Keratinocyte (primary cell): ENCODE measurements around the gene CDC42EP5. TPM values are rescaled to one million over a fixed set of nuclear protein-coding genes. Genes with fewer than 3 reads are reported as not detected.

Source experiments
- DNase-seq: peaks from one replicate; pipeline ENCODE4 v3.0.0-alpha.2; 2011; ENCODE audit warnings: low read depth, missing footprints, low spot score
- FAIRE-seq: peaks from 2 replicates; lab custom pipeline; 2011; peaks lifted over from hg19 to GRCh38; lab: Jason Lieb, UNC
- H2AFZ ChIP-seq: 2 replicates; pipeline ENCODE4 v1.6.0; 2012; ENCODE audit warnings: low read length, control low read depth, inconsistent platforms; ENCODE audit not compliant: control insufficient read depth
- H3K27ac ChIP-seq: 2 replicates; pipeline ENCODE4 v1.5.1; 2011; ENCODE audit warnings: low read length; ENCODE audit not compliant: control insufficient read depth, insufficient read depth
- H3K27me3 ChIP-seq: 3 replicates; pipeline ENCODE4 v1.6.0; 2011; ENCODE audit warnings: low read length; ENCODE audit not compliant: control insufficient read depth, insufficient read depth; ENCODE audit errors: extremely low read depth
- H3K36me3 ChIP-seq, 2 experiments: 2 replicates in 1 of 2; 3 replicates in 1 of 2; pipeline ENCODE4 v1.5.1; 2011; ENCODE audit warnings: low read length in 2 of 2, mild to moderate bottlenecking in 1 of 2; ENCODE audit not compliant: control insufficient read depth in 2 of 2, insufficient read depth in 2 of 2; ENCODE audit errors: extremely low read depth in 1 of 2
- H3K4me1 ChIP-seq: 3 replicates; pipeline ENCODE4 v1.5.1; 2011; ENCODE audit warnings: low read length; ENCODE audit not compliant: control insufficient read depth, insufficient read depth; ENCODE audit errors: extremely low read depth
- H3K4me2 ChIP-seq: 3 replicates; pipeline ENCODE4 v1.6.0; 2011; ENCODE audit warnings: low read depth, low read length; ENCODE audit not compliant: control insufficient read depth, insufficient read depth; ENCODE audit errors: extremely low read depth
- H3K4me3 ChIP-seq, 3 experiments: fragments of 200-600 bp in 1 of 3; sonication (generic) in 1 of 3; 2 replicates in 2 of 3; 3 replicates in 1 of 3; pipeline ENCODE4 v1.5.1; 2011 to 2016; ENCODE audit warnings: low read length in 3 of 3, mild to moderate bottlenecking in 3 of 3, control low read depth in 2 of 3, inconsistent platforms in 1 of 3, low read depth in 1 of 3, mixed read lengths in 1 of 3, mixed run types in 1 of 3, moderate library complexity in 1 of 3; ENCODE audit not compliant: control insufficient read depth in 2 of 3, insufficient read depth in 2 of 3; ENCODE audit errors: extremely low read depth in 1 of 3
- H3K79me2 ChIP-seq: 2 replicates; pipeline ENCODE4 v1.6.0; 2012; ENCODE audit warnings: low read length; ENCODE audit not compliant: control insufficient read depth, insufficient read depth
- H3K9ac ChIP-seq: 3 replicates; pipeline ENCODE4 v1.6.0; 2011; ENCODE audit warnings: low read length; ENCODE audit not compliant: control insufficient read depth, insufficient read depth; ENCODE audit errors: extremely low read depth
- H3K9me1 ChIP-seq: 3 replicates; pipeline ENCODE4 v1.6.0; 2011; ENCODE audit warnings: low read length; ENCODE audit not compliant: control insufficient read depth, insufficient read depth; ENCODE audit errors: extremely low read depth
- H3K9me3 ChIP-seq: 2 replicates; pipeline ENCODE4 v1.5.1; 2012; ENCODE audit warnings: low read depth, low read length; ENCODE audit not compliant: control insufficient read depth
- H4K20me1 ChIP-seq: 3 replicates; pipeline ENCODE4 v1.6.0; 2011; ENCODE audit warnings: low read length; ENCODE audit not compliant: control insufficient read depth, insufficient read depth; ENCODE audit errors: extremely low read depth
- EZH2 ChIP-seq: IDR thresholded peaks from one replicate; pipeline ENCODE4 v1.6.1; 2012; ENCODE audit warnings: inconsistent platforms, mild to moderate bottlenecking, low read length, moderate library complexity
- dilution Hi-C: fragments of 300-500 bp; cut with MboI; formaldehyde crosslinking; loops from one replicate; pipeline ENCODE4 v1.7.0; 2020; ENCODE audit warnings: low sequenced_read_pairs; ENCODE audit not compliant: extremely low pct_ligation_motif_present
- polyA plus RNA-seq, 5 experiments: library from polyadenylated mRNA; depleted of rRNA in 3 of 5; stranded (reverse) in 3 of 5; stranded (forward) in 1 of 5; unstranded in 1 of 5; fragments of >200 nt; gene quantifications; 1 replicate in 1 of 5; 2 replicates in 3 of 5; 3 replicates in 1 of 5; pipeline versions ENCODE4 v1.2.1 to v1.2.3, GENCODE V29; 2011 to 2012; ENCODE audit warnings: missing spikeins in 2 of 5, low read depth in 1 of 5, low replicate concordance in 1 of 5
- TF ChIP-seq, protein P1 (sequence below), 3 experiments: IDR thresholded peaks in 1 of 3; conservative IDR thresholded peaks in 1 of 3; optimal IDR thresholded peaks in 1 of 3; 2 replicates in 2 of 3; 3 replicates in 1 of 3; pipeline versions ENCODE3 to v1.5.1; 2011; ENCODE audit warnings: low read length in 3 of 3, mild to moderate bottlenecking in 3 of 3, moderate library complexity in 2 of 3, control low read depth in 1 of 3, inconsistent platforms in 1 of 3; ENCODE audit not compliant: insufficient read depth in 2 of 3; ENCODE audit errors: extremely low read depth in 1 of 3

CDC42EP5 gene
- polyA plus RNA-seq, 1 donor (not counting 4 experiments of a cell fraction or from before 2014, with no cell fraction given) = 8.6 TPM

DNA sequence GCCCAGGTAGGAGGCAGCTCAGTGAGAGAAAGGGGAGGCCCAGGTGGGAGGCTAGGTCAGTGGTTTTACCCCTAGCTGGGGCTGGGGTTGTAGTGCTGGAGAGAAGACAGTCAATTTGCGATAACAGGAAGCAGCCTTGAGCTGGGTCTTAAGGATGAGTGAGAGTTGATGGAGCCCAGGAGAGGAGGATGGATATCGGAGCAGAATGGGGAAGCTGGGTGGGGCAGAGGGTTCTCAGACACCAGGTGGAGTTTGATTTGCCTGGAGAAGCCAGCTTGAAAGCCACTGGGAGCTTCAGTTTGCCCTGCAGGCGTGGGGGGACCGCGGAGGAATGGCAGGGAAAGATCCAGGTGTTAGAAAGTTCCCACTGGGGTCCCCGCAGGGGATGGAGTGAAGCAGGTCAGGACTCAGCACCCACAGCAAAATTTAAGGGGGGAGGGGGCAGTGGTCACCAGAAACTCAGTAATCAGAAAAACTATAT lies 836 bp upstream of the CDC42EP5 start:
- H3K27me3 ChIP-seq = no peaks in the 10 kb centered on the region
- no peaks in the 10 kb centered on the region for H4K20me1 ChIP-seq
- DNase-seq = no peak
- no peak for TF ChIP-seq EZH2
- TF ChIP-seq, protein P1, sequence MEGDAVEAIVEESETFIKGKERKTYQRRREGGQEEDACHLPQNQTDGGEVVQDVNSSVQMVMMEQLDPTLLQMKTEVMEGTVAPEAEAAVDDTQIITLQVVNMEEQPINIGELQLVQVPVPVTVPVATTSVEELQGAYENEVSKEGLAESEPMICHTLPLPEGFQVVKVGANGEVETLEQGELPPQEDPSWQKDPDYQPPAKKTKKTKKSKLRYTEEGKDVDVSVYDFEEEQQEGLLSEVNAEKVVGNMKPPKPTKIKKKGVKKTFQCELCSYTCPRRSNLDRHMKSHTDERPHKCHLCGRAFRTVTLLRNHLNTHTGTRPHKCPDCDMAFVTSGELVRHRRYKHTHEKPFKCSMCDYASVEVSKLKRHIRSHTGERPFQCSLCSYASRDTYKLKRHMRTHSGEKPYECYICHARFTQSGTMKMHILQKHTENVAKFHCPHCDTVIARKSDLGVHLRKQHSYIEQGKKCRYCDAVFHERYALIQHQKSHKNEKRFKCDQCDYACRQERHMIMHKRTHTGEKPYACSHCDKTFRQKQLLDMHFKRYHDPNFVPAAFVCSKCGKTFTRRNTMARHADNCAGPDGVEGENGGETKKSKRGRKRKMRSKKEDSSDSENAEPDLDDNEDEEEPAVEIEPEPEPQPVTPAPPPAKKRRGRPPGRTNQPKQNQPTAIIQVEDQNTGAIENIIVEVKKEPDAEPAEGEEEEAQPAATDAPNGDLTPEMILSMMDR (optimal IDR thresholded peaks at IDR 0.05 in 1 of 3, IDR thresholded peaks at IDR 0.05 in 1 of 3, conservative IDR thresholded peaks at IDR 0.05 in 1 of 3; ENCODE audit: extremely low read depth in 1 of 3, insufficient read depth in 2 of 3, low read length in 3 of 3) = no peak
- H3K9me1 ChIP-seq = no peaks in the 10 kb centered on the region
- peaks cover 9% of the 10 kb centered on the region for H3K79me2 ChIP-seq
- dilution Hi-C loops = no loop called here
- peak overlapping the region; percentile 96 for H2AFZ ChIP-seq
- peak overlapping the region; percentile 64 for H3K9ac ChIP-seq
- H3K9me3 ChIP-seq = no peaks in the 10 kb centered on the region
- H3K4me2 ChIP-seq = peak overlapping the region; percentile 78
- H3K36me3 ChIP-seq = no peaks in the 10 kb centered on the region
- H3K27ac ChIP-seq = no peak overlapping the region
- H3K4me1 ChIP-seq = peaks cover 28% of the 10 kb centered on the region
- FAIRE-seq = no peak
- no peak overlapping the region for H3K4me3 ChIP-seq

DNA sequence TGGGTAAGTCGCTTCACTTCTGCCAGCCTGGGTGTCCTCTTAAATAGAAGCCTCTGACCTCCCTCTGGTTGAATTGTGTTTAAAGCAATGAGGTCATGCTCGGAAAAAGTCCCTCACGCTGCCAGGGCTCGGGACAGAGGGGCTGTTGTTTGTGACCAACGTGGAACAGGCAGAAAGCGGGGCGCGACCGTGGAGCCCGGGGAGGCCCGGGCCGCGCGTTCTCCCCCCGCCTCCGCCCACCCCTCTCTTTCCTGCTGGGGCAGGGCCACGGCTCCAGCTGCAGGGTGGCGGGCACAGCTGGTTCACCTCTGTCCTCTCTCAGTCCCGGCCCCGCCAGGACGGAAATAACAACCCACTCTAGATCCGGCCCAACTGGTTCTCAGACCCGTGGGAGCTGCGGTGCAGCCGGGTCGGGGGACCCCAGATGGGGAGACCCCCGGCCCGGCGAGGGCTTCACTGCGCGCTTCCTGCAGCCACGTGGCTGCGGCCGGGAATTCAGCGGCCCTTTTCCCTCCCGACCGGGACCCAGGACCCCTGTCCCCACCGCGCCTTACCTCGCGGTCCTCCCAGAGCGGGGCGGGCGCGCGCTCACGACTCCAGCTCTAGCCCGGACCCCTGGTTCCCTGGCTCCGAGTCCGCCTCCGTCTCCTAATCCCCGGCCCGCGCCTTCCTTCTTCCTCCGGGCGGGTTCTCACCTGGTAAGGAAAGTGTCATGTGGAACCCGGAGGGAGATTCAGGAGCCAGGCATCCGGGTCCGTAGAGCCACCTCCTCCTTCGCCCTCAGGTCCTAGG lies 1.9 kb downstream of the CDC42EP5 start:
- Histone ChIP-seq H4K20me1 (no peaks in the 10 kb centered on the region), H3K27me3 (no peaks in the 10 kb centered on the region), H3K79me2 (peaks cover 9% of the 10 kb centered on the region), H3K4me2 (peak overlapping the region; percentile 91), H3K9me1 (no peaks in the 10 kb centered on the region), H3K9ac (peak overlapping the region; percentile 80), H3K4me1 (peaks cover 28% of the 10 kb centered on the region), H3K9me3 (no peaks in the 10 kb centered on the region), H3K27ac (peak overlapping the region; percentile 68), H3K36me3 (no peaks in the 10 kb centered on the region), H3K4me3 (peak overlapping the region; percentile 60 to 70 (median 70)), H2AFZ (peak overlapping the region; percentile 58)
- dilution Hi-C loops = no loop called here
- no peak for FAIRE-seq
- no peak for DNase-seq
- TF ChIP-seq, protein P1 (optimal IDR thresholded peaks at IDR 0.05 in 1 of 3, IDR thresholded peaks at IDR 0.05 in 1 of 3, conservative IDR thresholded peaks at IDR 0.05 in 1 of 3; ENCODE audit: extremely low read depth in 1 of 3, insufficient read depth in 2 of 3, low read length in 3 of 3) = no peak
- no peak for TF ChIP-seq EZH2
